ENCODE measurements around the gene TRIM72.
"Not testable (repeated sequence)": the region's sequence is repeated elsewhere in the genome, so short reads cannot be mapped to it uniquely, and the experiment has no call there.

DNA sequence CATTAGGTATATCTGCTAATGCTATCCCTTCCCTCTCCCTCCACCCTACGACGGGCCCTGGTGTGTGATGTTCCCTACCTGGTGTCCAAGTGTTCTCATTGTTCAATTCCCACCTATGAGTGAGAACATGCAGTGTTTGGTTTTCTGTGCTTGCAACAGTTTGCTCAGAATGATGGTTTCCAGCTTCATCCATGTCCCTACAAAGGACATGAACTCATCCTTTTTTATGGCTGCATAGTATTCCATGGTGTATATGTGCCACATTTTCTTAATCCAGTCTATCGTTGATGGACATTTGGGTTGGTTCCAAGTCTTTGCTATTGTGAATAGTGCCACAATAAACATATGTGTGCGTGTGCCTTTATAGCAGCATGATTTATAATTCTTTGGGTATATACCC lies 64.9 kb downstream of the TRIM72 start:
- not testable (repeated sequence) for TF ChIP-seq CTCF, POLR2A (IDR thresholded peaks at IDR 0.05)
